ENCODE measurements around the gene RFX8. TPM values are rescaled to one million over a fixed set of nuclear protein-coding genes. Genes with fewer than 3 reads are reported as not detected.

RFX8 gene
- total RNA-seq: 0.44 and 2.3 TPM in 2 replicates

DNA sequence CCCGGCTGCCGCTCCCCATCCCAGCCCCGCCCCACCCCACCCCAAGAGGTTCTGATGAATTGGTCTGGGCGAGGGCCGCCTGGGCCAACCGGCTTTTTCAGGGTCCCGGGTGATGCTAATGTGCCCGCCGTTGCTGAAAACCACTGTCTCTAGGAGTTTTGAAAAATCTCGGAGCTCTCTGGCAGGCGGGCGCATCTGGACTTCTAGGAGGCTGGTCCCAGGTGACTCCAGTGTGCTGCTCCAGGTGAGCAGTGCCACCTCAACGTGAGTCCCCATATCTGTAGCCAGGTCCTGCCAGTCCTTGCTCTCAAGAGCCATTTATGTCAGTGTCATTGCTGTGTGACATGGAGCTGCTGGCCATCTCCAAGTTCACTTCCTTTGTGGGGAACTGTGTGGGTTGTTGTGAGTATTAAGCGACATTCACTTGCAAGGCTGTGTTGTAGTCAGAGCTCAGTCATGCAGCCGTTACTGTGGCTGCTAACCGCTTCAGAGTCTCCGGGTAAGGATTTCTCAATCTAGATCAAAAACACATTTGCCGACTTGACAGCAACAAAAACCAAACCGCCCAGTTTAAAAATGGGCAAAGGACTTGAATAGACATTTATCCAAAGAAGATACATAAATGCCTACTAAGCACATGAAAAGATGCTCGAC, at the start of gene RFX8:
Gene RFX8 (minus strand): TSS at position 382 of the 654 bp plus-strand sequence. CDS start 8,264 bp downstream, outside the sequence.

DNA sequence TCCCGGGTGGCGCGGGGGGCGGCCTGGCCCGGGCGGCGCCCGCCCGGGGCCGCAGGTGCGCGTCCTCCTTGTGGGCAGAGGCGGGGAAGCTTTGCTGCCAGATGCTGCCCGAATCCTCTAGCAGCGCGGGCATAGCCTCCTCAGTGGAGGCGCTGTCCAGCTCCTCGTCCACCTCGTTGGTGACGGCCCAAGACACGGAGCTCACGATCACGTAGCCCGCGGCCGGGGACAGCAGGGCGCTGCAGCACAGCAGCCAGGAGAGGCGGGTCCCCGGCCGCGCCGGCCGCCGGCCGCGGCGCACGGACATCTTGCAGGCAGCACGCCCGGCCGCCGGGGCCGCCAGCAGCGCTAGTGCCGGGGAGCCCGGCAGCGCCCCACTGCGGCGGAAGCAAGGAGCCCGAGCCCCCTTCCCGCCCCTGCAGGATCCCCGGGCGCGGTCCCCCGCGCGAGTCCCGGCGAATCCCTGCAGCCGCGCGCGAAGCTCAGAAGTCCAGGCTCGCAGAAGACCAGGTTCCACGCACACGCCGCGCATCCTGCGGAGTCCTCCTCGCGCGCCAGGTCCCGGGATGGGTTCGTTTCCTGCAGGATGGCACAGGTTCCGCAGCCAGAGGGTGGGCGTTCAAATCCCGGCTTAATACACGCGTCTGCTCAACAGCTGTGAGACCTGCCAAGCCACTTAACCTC, 87.6 kb downstream of the RFX8 start, which contains the start of gene CREG2:
Gene CREG2 (minus strand): TSS at position 353 of the 684 bp plus-strand sequence. CDS start 46 bp downstream, at position 307.

Other genes with a start within 250 kb of the RFX8 start
- 40.4 and 47.3 TPM in 2 replicates for gene CNOT11, start 222.2 kb downstream of the RFX8 start, total RNA-seq
- gene RNF149, start 166.4 kb downstream of the RFX8 start, total RNA-seq: 41.8 and 42.6 TPM in 2 replicates
- gene CREG2, start 87.6 kb downstream of the RFX8 start, total RNA-seq: 0.27 TPM in 1 of 2 replicates, not detected in the other
- 157 TPM in 2 replicates for gene MAP4K4, start 222.6 kb upstream of the RFX8 start, total RNA-seq

Data from mammary microvascular endothelial cell (primary cell).